HG03097 (cell line): ENCODE results near the gene ABI3BP.

Source experiments
- ATAC-seq: cut with Tn5 transposase; IDR thresholded peaks from one replicate; pipeline ENCODE4 v1.9.1; 2021; ENCODE audit not compliant: unreplicated experiment, low FRiP score

The ABI3BP gene

DNA sequence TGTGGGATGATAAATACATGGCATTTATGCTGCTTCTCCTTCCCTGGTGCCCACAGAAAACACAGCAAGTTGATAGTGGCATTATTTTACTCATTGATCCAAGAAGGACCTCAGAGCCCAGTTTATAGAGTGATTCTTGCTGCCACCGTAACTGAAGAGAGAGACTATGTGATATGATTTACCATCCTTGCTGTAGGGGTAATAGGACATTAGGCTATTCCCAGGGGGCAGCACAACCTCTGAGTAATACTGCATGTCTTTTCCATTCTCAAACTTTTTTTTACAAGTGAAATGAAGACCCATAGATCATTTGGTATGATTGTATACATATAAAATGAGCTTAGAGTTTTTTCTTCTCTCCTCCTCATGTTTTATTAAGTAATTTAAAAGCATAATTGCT is 136.4 kb downstream of the ABI3BP start:
- ATAC-seq: no peak

DNA sequence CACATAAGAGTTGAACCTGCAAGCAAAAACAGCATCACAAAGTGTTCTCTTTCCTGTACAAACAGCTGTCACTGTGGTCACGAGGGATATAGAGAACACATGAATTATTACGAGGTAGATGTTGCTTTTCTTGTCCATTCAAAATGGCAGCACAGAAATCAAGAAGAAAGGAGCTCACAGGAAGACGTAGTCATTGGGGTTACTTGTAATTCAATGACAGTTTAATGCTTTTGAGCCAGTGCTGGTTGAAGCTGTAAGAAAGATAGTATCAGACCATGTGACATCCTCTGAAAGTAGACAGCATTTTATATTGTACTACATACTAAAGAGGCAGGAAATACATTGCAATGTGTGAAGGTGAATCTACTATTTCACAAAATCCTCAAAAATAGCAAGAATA is 140.4 kb downstream of the ABI3BP start:
- ATAC-seq: no peak

DNA sequence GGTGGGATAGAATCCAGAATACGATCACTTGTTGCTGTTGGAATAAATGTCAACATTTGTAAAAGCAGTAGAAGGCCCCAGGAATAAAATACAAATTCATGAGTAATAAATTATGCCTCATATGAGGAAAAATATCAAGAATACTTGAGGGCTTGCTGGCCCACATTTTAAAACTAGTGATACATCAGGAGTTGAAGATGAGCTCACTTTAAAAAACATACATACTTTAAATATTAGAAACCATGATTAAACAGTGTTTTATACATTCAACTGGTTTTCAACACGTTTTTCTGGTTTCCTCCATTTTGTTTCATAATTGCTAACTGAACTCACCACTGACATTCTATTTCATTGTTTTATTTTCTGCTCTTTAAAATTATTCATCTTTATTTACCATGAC is 142.5 kb downstream of the ABI3BP start:
- ATAC-seq: no peak

DNA sequence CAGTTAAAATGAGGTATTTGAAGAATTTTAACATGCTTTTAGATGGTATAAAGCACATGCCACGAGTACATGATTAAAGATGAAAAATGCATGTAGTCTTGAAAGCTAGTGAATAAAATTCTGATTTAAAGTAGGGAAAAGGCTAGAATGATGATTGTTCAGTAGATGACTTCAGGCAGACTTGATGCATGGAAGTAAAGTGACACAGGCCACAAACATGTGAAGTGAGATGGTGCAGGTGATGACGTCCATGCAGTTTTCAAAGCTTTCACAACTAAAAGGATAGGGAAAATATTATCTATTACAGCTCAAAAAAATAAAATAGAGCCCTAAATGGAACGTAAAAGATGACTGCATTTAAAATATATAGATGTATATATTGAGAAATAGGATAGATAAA is 143.1 kb downstream of the ABI3BP start:
- ATAC-seq: no peak

DNA sequence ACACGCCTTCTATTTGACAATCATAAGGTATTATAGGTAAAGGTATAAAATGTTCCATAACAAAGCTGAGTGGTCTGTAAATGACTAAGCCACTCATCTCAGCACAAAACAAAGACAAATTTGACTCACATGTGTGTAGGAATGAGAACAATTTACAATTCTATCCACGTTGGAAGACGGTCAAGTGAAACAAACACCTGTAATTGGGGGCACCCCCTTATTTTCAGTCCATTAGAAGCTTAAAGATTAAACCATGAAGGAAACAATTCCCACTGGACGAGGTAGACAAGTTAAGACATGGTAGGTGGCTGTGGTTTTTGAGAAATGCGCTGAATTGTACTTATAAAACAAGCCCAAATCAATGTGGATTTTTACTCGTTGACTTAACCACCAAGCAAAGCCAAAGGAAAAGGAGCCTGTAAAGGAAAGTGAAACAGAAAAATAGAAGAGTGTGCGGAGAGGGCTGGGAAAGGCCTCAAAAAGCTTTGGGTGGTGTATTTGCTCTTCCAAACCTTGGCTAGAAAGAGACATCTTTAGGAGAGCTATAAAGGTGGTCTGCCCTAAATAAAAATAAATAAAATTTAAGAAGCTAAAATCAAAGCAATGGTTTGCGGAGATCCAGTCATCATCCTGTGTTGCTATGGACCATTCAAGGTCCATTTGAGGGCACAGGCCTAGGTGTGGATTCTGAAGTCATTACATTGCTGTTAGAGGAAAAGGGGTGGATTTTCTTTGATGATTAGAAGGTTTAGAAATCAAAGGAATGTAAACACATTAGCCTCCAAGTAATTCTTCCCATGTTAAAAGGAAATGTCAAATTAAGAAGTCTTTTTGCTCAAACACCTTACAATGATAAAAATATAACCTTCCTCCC is 148.9 kb downstream of the ABI3BP start:
- ATAC-seq: no peak

DNA sequence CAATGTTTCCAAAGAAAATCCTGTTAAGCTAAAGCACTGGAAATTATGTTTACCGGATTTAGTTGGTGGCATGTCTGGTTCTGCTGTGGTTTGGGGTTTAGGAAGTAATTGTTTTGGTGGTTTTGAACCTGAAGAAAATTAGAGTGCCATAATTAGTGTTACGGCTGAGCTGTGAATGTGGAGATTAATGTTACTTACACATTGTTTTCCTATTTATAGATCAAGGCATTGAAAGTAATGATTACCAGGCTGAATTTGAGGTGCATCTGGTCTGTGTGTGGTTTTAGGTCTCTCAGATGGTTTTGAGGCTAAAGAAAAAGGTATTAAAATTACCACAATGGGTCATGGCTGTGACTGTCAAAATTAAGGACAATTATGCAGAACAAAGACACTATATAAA is 155.1 kb downstream of the ABI3BP start:
- ATAC-seq: no peak

DNA sequence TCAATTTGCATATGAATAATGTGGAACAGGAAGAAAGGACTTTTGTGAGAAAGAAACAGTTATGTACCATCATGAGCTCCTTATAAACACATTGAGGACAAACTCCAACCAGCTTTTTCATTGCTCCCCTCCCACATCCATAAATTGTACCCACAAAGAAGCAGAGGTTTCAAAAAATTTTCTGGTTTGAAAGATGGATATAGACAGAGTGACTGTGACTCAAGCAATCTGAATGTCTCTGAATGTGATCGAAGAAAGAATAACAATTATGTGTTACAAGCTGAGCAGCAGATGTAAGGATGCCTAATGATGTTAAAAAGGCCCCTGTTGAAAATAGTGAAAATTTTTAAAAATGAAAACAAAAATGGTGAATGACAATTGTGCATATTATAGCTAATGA is 156.6 kb downstream of the ABI3BP start:
- ATAC-seq: no peak

DNA sequence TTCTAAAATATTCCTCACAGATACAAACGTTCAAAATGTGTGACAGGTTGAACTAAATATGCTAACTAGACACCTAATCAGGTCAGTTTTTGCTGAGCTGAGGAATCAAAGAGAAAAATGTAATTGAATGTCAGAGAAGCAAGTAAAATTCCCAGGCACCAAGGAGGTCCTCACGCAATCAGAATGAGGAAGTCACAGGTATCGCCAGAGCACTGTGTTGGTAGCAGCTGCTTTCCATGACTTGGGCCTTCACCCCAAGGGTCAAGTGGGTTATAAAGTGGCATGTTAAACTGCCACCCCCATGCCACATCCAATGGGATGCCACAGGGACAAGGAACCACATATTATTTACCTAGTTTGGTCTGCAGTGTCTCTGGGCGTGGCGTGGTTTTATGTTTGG is 158.9 kb downstream of the ABI3BP start:
- ATAC-seq: no peak

DNA sequence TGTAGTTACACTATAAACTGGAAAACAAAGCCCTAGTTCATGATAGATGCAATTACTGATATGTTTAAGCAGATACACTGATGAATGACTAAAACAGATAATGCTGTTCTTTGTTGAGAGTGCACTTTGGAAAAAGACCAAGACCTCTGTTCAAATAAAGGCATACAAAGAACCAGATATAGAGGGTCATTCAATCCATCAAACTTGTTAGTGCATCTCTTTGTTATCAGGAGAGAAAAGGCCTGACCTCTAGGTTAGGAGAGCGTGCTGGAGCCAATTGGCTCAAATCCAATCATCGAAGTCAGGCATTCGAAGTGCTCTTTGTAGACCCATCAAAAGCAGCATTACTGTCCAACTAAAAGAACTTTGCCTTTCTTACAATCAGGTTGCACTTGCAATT is 159.7 kb downstream of the ABI3BP start:
- ATAC-seq: no peak

DNA sequence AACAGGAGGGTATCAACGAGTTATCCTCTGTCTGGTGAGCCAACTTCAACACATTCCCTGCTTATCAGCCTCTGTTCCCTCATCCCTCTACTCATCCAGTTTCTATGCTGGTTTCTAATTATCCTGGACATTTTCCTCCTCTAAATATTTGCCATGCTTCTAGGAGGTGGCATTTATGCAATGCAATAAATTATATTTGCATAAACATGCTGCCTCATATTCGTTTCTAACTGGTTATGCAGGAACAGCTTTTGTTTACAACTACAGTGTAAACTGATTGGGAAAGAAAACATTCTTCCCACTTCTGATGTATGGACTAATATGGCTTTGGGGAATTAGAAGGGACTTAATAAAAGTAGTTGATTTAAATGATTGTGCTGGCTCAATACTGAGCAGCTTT is 161.6 kb downstream of the ABI3BP start:
- no peak for ATAC-seq

DNA sequence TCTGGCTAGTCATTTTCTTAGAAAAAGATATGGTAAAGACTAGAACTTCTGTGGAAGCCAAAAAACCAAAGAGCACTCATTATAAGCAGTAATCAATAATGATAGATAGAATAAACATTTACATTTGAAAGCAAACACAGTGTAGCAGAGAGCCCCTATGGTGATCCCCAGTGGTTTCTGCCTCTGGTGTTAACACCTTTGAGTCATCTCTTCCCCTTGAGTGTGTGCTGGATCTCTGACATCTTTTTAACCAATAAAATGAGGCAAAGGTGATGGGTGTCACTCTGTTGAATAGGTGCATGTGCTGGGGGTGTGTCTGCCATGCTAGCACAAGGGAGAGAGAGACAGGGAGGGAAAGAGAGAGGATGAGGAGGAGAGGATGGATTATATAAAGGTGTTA is 162.3 kb downstream of the ABI3BP start:
- no peak for ATAC-seq

DNA sequence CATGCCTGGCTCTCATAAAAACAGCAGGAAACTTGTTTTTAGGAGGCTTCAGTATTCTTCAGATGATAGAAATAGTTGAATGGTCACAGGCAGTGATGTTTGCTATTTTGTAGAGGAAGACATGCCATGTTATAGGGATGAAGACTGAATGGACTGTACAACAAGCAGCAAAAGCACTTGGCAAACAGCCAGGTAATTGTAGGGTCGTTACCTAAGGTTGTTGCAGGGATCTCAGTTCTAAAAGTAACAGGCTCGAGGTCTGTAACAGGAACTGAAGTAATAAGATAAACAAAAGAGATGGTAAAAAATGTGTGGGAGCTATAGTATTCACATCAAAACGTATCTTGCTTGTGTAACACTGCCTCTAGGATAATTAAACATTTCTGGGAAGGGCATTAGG is 167.6 kb downstream of the ABI3BP start:
- no peak for ATAC-seq

DNA sequence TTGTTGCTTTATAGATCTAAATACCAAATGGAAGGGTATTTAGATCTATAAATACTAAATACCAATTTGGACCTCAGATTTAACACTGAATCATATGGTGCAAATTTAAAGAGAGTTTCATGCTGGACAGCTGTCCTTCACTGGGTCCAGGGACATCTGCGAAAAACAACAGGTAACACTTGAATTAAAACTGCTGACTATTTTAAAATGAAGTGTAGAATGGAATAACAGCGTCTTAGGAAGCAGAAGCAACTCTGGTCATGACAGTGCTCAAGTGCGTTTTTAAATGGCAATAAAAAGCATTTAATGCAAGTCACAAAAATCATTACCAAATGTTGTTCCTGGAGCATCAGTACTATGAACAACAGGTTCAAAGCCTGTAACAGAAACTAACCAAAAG is 177.6 kb downstream of the ABI3BP start:
- no peak for ATAC-seq

DNA sequence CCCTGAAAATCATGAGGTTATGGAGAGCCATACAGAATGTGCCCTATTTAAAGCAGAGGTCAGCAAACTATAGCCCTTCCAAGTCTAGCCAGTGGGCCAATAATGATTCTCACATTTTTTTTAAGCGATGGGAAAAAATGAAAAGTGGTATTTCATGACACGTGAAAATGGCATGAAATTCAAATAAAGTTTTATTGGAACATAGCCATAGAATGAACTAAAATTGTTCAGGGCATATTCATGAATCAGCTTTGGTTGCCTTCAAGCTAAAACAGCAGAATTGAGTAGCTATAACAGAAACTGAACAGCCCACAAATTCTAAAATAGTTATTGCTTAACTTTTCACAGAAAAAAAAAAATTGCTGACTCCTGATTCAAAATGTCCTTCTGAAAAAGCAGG is 179.4 kb downstream of the ABI3BP start:
- no peak for ATAC-seq

DNA sequence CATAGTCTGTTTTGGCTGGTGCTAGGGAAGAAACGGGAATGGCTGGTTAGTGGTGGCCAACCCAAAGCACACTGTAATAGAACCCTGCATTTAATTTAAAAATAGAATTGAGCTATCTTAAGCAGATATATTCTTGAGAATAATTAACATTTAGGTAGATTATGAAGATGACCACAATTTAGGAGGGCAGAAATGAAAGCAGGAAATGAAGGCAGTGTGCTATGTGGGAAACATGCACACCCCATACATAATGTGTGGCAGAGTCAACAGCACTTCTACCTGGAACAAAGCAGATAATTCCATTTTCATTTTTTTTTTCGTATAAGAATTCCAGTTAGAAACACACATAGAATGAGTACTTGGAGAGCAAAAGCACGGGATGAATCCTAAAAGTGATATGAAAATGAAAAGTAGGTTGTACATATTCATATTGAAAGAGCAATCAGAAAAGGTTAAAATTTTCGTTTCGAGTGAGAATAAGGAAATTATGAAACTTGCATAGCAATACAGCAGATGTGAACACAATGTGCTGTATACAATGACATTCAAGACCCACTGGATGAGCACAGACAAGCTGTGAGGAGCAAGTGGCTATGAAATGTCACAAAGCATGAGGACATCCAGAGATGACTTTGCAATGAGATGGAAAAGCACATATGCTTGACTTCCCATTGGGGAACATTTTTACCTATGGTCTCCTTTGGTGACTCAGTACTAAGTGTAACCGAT is 181.3 kb downstream of the ABI3BP start:
- no peak for ATAC-seq

DNA sequence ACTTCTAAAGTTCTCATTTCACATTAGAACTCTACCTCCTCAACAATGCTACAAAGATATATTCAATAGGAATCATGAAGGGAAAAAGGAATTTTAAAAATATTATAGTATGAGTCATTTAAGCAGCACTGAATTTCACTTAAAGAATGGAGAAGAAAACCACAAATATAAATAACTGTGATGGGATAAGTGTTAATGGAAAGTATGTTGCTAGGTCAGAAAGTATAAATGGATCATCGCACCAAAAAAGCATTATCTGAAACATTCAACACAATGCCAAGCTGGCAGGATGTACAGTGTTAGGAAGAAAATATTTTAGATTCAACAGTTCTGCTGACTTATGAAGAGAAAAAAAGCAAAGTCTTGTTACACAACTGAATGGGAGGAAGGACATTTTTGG is 182.6 kb downstream of the ABI3BP start:
- ATAC-seq: no peak

DNA sequence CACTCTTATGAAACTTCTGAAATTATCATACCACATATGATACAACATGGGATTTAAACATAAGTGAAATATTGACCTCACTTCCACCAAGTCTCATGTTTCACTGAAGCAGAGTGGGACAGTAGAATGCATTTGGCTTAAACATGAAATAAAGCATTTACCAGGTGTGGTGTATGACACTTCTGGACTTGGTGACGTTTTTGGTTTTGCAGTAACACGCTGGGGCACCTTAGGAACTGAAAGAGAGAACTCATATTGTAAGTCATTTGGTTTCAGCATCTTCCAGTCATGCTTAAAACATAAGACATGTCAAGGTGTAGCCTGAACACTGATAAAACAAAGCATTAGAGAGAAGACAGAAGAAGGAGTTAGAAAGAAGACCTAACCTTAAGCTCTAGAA is 188.6 kb downstream of the ABI3BP start:
- ATAC-seq: no peak

DNA sequence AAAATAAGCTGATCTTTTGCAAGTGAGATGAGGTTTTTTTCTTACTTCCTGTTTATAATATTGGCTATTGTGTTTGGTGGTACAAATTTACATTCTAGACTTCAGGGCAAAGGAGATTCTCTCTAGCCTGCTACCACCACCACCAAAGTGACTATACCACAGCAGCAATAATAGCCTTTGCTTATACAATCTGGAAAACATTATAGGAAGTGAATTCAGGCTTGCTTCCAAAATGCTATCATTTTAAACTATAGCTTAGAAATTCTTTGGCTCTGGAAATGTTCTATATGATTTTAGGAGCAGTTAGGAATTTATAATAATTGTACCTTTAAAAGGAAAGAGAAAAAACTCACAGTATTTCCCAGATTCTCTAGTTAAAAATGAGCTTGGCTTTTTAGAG is 189.5 kb downstream of the ABI3BP start:
- no peak for ATAC-seq

DNA sequence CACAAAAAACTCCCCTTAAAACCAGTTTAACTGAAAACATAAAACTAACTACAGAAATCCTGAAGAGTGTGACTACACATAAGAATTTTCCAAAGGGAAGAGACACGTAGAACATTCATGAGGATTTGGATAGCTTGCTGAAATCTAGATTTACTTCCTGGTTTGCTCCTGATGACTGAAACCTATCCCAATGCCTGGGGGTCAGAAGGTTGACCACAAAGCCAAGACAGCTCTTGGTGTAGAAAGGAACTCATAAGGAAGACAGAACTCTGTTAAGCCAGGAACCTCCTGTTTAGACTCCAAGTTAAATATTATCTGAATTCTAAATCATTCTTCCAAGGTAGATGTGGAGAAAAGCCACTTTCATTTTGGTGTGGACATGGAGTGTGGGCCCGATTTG is 191.1 kb downstream of the ABI3BP start:
- ATAC-seq: no peak

DNA sequence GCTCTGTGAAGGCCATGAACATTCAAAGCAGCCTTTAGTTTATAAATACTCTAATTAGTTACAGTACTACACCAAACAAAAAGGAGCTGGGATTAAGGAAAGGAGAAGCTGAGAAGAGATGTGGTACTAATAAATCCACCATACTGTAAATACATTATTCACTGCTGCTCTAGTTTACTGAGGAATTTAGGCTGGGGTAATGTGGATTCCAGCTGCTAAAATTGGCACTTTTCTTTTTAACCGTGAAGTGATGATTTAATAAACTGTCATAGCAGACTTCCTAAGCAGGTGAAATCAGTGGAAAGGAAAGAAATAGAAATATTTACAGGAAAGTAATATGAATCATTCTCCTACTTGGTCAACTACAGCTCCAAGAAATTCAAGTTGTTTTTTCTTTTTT is 195.2 kb downstream of the ABI3BP start:
- ATAC-seq: no peak

DNA sequence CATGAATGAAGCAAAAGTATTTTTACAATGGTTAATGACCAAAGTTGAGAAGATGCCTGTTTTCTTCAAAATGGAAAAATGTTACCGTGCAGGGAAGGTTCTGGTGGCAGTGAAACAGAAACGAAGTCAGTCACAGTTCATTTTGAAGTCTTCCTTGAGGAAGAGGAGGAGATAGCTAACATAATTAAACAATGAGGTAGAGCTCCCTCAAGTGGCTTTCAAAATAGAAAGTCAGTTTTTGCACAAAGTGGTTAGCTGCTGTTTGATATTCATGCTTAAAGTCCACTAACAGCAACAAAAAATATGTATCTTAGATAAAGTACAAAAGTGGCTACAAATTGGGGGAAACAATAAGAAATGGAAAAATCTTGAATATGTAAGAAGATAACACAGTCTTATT is 196.7 kb downstream of the ABI3BP start:
- ATAC-seq: no peak

DNA sequence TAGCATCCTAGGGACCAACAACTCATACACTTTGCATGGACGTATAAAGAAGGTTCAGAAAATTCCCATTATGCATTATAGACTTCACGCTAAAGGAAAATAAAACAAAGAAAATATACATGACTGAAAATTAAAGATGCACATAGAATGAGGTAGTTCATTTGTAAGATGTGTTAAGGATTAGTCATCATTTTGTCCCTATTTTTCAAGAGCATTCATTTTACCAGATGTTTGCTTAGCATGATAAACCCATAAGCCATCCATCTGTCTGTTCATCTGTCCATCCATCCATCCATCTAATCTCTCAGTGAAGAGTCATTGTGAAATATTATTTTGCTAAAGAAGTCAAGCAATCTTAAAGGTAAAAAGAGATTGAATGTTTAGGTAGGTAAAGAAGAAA is 203.6 kb downstream of the ABI3BP start:
- no peak for ATAC-seq
